Ishikawa (cell line): Measurements from ENCODE around the gene STK38L.

Experiments
- EP300 ChIP-seq: IDR thresholded peaks from 2 replicates; pipeline ENCODE4 v1.6.1; 2012; ENCODE audit warnings: borderline replicate concordance
- FOXM1 ChIP-seq: IDR thresholded peaks from 2 replicates; pipeline ENCODE4 v1.6.1; 2012; ENCODE audit warnings: low read depth, borderline replicate concordance
- REST ChIP-seq: IDR thresholded peaks from 2 replicates; pipeline ENCODE4 v1.6.1; 2012; ENCODE audit warnings: low read depth, mild to moderate bottlenecking
- ZBTB7A ChIP-seq: IDR thresholded peaks from 2 replicates; pipeline ENCODE4 v1.6.1; 2012; ENCODE audit warnings: low read depth

- TF ChIP-seq EP300 (no peak), ZBTB7A (no peak), REST (no peak), FOXM1 (no peak)
Measured at GRCh38 chr12:27207615-27208413, 36.3 kb upstream of the STK38L start.
